Type B pancreatic cell (in vitro differentiated cells): ENCODE measurements around the gene GPR139. TPM values are rescaled to one million over a fixed set of nuclear protein-coding genes. Genes with fewer than 3 reads are reported as not detected.

ENCODE experiments used
- DNase-seq: peaks from one replicate; pipeline ENCODE4 v3.0.0; 2021; ENCODE audit warnings: mixed read lengths; ENCODE audit not compliant: unreplicated experiment; ENCODE audit errors: extremely low spot score
- H3K27ac Mint-ChIP-seq: 2 replicates; pipeline ENCODE4 v1.8.0; 2021; ENCODE audit warnings: mild to moderate bottlenecking, mixed read lengths
- H3K27me3 Mint-ChIP-seq: 2 replicates; pipeline ENCODE4 v1.8.0; 2021; ENCODE audit warnings: mixed read lengths
- H3K36me3 Mint-ChIP-seq: 2 replicates; pipeline ENCODE4 v1.8.0; 2021; ENCODE audit warnings: mixed read lengths
- H3K4me1 Mint-ChIP-seq: one replicate; pipeline ENCODE4 v1.8.0; 2021; ENCODE audit warnings: mixed read lengths; ENCODE audit not compliant: unreplicated experiment
- H3K4me3 Mint-ChIP-seq: 2 replicates; pipeline ENCODE4 v1.8.0; 2021; ENCODE audit warnings: mild to moderate bottlenecking, mixed read lengths
- H3K9me3 Mint-ChIP-seq: 2 replicates; pipeline ENCODE4 v1.8.0; 2021; ENCODE audit warnings: mixed read lengths
- CTCF ChIP-seq: fragments of 200-600 bp; sonication (generic); conservative IDR thresholded peaks from 2 replicates; pipeline ENCODE4 v1.5.0; 2021; ENCODE audit warnings: antibody characterized with exemption, mild to moderate bottlenecking
- total RNA-seq: library from RNA; stranded (reverse); gene quantifications from 2 replicates; pipeline ENCODE4 v1.2.1, GENCODE V29; 2021; ENCODE audit warnings: low replicate concordance

GPR139 gene
- total RNA-seq, 1 donor from 2014 or later = not detected

GRCh38 chr16:20104563-20105183 lies 31.0 kb upstream of the GPR139 start:
- Mint-ChIP-seq H3K9me3 (no peaks in the 10 kb centered on the region), H3K27ac (no peak overlapping the region), H3K4me1 (no peaks in the 10 kb centered on the region), H3K4me3 (no peak overlapping the region), H3K36me3 (no peaks in the 10 kb centered on the region), H3K27me3 (peaks cover 46% of the 10 kb centered on the region)
- no peak for DNase-seq
- no peak for TF ChIP-seq CTCF

GRCh38 chr16:20102521-20102920 lies 28.8 kb upstream of the GPR139 start:
- no peaks in the 10 kb centered on the region for H3K4me1 Mint-ChIP-seq
- no peaks in the 10 kb centered on the region for H3K36me3 Mint-ChIP-seq
- H3K9me3 Mint-ChIP-seq = no peaks in the 10 kb centered on the region

GRCh38 chr16:20102021-20102420 lies 28.3 kb upstream of the GPR139 start:
- Mint-ChIP-seq H3K27ac (no peak overlapping the region), H3K36me3 (no peaks in the 10 kb centered on the region), H3K27me3 (peaks cover 40% of the 10 kb centered on the region), H3K9me3 (no peaks in the 10 kb centered on the region), H3K4me1 (no peaks in the 10 kb centered on the region), H3K4me3 (no peak overlapping the region)
- DNase-seq = no peak
- no peak for TF ChIP-seq CTCF

More at GRCh38 chr16:20102521-20102920, 28.8 kb upstream of the GPR139 start:
- no peak for TF ChIP-seq CTCF
- no peak overlapping the region for H3K4me3 Mint-ChIP-seq
- DNase-seq = no peak
- H3K27me3 Mint-ChIP-seq = peaks cover 40% of the 10 kb centered on the region
- no peak overlapping the region for H3K27ac Mint-ChIP-seq

- Mint-ChIP-seq H3K4me3 (no peak overlapping the region), H3K9me3 (no peaks in the 10 kb centered on the region), H3K36me3 (no peaks in the 10 kb centered on the region), H3K4me1 (no peaks in the 10 kb centered on the region), H3K27me3 (peaks cover 42% of the 10 kb centered on the region), H3K27ac (no peak overlapping the region)
- DNase-seq = no peak
- no peak for TF ChIP-seq CTCF
Observed at GRCh38 chr16:20099375-20099774, 25.7 kb upstream of the GPR139 start.

GRCh38 chr16:20094157-20094556 lies 20.5 kb upstream of the GPR139 start:
- Mint-ChIP-seq H3K27ac (no peak overlapping the region), H3K4me3 (no peak overlapping the region), H3K9me3 (no peaks in the 10 kb centered on the region), H3K36me3 (no peaks in the 10 kb centered on the region), H3K4me1 (no peaks in the 10 kb centered on the region), H3K27me3 (peaks cover 28% of the 10 kb centered on the region)
- no peak for DNase-seq
- TF ChIP-seq CTCF = no peak
